HPDE6-E6E7 (cell line): Measurements from ENCODE around the gene DDX24.

ENCODE experiments used
- DNase-seq: peaks from one replicate; pipeline ENCODE4 v3.0.0; 2011; ENCODE audit warnings: missing footprints; ENCODE audit errors: extremely low spot score

Gene DDX24

DNA sequence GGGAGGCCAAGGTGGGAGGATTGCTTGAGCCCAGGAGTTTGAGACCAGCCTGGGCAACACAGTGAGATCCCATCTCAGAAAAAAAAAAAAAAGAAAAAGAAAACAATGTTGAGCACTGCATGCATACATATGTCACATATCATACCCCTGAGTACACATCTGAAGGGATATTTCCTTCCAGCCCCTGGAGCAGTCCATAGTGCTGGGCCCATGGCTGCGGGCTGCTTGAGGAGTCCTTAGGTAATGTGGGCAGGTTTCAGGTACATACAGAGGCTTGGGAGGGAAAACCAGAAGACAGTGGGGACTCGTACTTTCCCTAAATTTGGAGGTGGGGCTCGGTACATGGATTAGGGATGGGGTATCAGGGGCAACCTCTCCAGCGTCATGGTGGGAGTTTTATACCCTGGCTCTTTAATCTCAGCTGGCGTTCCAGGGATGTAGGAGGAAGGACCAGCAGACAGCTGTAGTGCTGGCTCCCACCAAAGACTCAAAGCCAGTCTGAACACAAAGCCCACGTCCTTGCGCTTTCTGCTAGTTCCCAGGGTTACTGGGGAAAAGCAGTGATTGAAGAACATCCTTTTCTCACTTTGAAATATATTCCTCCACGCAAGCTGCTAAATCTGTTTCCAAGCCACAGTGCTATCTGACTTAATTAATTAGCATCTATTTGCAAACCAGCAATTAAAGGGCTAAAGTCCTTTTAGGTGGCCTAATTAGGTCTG lies 49.7 kb downstream of the DDX24 start:
- DNase-seq = no peak

DNA sequence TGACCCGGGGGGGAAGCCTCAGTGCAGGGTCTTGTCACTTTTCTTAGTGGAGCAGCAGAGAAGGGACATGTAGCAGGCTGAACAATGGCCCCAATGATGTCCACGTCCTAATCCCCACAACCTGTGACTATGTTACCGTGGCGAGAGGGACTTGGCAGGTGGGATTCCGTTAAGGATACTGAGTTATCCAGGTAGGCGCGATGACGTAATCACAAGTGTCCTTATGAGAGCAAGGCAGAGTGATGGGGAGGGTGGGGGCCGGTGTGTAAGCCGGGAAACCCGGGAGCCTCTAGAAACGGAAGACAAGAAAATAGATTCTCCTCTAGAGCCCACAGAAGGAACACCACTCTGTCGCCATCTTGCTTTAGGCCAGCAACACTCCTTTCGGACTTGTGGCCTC lies 50.4 kb downstream of the DDX24 start:
- DNase-seq = no peak

- DNase-seq = no peak
Measured at GRCh38 chr14:94029671-94030203, 51.3 kb downstream of the DDX24 start.

GRCh38 chr14:94029265-94029664 lies 51.7 kb downstream of the DDX24 start:
- DNase-seq = no peak

- peak; percentile 78 for DNase-seq
Measured at GRCh38 chr14:94028450-94028826, 52.6 kb downstream of the DDX24 start.

GRCh38 chr14:94027566-94028449 lies 53.2 kb downstream of the DDX24 start:
- peak; percentile 39 for DNase-seq

GRCh38 chr14:94026889-94027469 lies 54.0 kb downstream of the DDX24 start:
- no peak for DNase-seq

DNA sequence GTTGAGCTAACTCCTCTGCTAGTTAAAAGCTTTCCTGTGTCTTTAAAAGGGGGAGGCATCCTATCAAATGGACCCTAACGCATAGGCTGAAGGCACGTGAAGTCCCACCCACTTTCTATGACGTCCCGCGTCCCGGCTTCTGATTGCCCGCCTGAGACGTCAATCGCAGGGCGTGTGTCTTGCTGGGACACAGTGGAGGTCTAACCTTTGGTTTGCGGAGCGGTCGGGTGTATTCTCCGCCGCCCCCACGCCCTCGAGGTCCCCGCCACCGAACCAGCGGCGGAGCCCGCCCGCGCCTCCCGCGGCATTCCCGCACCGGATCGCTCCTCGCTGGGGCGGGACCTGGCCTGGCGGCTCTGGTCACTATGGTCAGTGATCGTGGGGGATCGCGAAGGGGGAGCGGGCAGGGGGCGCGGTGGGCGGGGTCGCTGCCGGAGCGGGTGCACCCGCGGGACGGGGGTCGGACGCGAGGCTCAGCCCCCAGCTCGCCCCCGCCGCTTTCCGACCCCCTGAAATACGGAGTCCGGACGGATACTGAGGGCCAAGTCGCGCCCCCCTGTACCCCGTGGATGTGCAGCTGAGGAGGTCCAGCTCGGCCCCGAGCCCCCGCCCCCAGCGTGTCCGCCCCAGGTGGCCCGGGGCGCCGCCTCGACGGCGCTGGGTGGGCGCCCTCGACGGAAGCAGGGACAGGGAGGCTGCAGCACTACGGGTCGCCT lies 54.7 kb downstream of the DDX24 start, which contains the start of gene OTUB2:
Gene OTUB2, plus strand, starts transcription at position 168 of the 716 bp plus-strand sequence. Its CDS starts 198 bp downstream, at position 366.
- peak; percentile 100 for DNase-seq

GRCh38 chr14:94025720-94026119 lies 55.3 kb downstream of the DDX24 start:
- no peak for DNase-seq

DNA sequence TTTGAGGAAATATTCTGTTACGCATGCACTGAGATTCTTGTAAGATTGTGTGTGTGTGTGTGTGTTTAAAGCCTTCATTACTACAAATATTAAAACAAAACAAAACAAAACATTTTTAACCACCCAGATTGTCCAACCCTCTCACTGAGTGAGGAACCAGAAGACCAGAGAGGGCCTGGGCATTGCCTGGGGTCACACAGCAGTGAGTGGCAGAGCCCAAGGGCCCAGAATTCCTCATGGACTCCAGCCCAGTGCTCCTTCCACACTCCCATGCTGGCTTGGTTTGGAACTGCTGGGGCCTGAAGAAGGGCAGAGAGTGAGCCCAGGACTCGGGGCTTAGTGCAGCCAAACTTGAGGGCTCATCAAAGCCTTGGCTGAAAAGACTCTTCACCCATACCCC lies 56.5 kb downstream of the DDX24 start:
- no peak for DNase-seq

DNA sequence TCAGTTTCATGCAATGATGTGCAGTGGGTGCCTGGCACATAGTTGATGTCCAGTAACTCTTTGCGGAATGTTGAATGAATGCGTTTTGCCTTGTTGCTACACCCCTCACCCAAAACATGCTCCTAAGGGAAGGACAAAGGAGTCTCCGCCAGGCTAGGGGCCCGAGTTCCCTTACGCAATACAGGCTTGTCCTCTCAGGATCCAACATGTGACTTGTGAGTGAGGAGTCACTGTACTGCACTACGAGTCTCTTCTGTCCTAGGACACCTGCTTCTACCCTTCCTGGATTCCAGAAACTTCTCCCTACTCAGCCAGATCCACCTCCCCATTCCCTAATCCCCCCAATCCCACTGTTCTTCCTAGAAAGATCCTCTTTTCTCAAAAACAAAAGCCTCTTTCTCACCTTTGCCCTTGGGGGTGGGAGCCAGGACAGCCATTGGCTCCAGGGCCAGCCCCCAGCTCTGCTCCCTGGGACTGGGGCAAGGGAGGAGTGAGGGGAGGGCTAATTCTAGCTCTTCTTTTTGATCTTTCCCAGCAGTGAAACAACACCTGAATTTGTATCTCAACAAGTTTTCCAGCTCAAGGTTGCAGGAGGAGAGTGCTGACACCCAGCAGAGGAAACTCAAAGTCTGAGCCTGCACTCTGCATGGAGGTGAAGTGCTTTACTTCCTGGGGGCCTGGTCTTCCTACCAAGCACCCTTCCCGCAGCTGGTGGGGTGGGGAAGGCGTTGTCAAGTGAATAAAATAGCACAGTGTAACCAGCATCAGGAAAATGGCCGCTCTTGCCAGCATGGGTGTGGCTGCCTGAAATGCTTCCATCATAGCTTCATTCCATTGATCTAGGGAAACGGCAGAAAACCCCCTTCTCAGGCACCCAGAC lies 58.2 kb downstream of the DDX24 start:
- DNase-seq = no peak

GRCh38 chr14:94021416-94022157 lies 59.4 kb downstream of the DDX24 start:
- no peak for DNase-seq

DNA sequence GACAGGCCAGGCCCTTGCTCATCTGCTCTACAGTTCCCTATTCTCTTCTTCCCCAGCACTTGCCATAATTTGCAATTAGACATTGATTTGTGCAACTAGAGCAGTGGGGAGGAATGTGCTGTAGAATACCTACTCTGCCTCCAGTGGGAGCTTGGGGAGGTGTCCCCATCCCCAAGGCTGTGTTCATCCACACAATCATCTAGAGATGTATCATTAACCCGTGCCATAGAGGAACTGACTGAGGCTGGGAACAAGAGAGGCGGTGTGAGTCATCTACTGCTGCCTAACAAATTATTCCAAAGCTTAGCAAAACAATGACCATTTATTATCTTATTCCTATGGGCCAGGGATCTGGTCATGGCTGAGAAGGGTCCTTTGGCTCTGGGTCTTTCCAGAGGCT lies 60.0 kb downstream of the DDX24 start:
- peak; percentile 46 for DNase-seq

DNA sequence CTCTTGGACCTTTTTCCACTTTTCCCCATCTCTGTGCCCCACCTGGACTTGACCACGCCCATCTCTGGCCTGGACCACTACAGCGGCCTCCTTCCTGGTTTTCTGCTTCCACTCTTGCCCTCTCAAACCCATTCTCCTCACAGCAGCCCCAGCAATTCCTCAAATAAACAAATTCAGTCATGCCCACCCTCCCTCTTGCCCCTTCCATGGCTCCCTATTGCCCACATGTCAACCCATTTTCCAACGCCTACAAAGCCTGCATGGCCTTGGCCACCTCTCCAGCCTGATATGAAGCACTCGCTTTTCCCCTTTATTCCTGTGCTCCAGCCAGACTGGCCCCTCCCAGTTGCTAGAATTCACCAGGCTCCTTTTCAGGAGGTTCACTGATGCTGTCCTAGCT lies 60.7 kb downstream of the DDX24 start:
- no peak for DNase-seq

DNA sequence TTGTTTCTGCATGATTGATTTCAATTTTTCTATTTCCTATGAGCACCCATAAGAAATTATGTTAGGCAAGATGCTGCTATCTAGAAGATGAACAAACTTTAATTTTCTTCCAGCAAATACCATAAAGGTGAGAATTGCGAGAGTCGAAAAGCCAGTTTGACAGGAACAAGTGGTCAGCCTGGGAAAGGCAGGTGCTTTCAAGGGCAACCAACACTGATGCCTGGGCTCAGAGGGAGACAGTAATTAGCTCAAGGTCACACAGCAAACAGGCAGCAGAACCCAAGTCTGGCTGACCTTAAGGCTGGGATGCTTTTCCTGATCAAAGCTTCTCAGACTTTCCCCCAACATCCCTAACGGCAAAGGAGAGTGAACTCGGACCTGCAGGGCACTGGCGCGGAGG lies 61.7 kb downstream of the DDX24 start:
- no peak for DNase-seq

- no peak for DNase-seq
Measured at GRCh38 chr14:94018308-94018707, 62.7 kb downstream of the DDX24 start.

GRCh38 chr14:94016446-94016976 lies 64.5 kb downstream of the DDX24 start:
- DNase-seq = no peak

GRCh38 chr14:94015223-94015622 lies 65.8 kb downstream of the DDX24 start:
- no peak for DNase-seq

DNA sequence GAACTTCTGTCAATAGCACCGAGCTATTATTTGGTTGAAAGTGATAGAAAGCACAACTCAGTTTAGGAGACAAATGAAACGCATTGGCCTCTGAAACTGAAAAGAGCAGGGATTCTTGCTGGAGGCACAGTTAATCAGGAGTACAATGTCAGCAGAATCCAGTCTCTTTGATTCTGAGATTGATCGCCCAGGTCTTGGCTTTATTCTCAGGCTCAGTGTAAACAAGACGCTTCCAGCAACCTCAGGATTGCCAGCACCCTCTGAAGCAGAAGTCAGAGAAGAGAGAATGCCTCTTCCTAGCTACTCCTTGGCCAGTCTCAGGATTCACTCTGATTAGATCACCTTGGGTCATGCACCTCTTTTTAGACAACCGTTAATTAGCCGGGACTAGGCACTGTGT lies 66.6 kb downstream of the DDX24 start:
- no peak for DNase-seq

GRCh38 chr14:94011795-94012194 lies 69.2 kb downstream of the DDX24 start:
- DNase-seq = no peak
